AG04450 (cell line): Measurements from ENCODE around the gene YES1. TPM values are rescaled to one million over a fixed set of nuclear protein-coding genes. Genes with fewer than 3 reads are reported as not detected.

Source experiments
- CTCF ChIA-PET: fragments of 300-600, 350-600 bp; formaldehyde crosslinking; extraction: SDS; loops from one replicate; lab custom pipeline; 2022; ENCODE audit warnings: antibody characterized with exemption, inconsistent platforms; lab: Charles Lee
- POLR2A ChIA-PET: fragments of 350-600 bp; formaldehyde crosslinking; extraction: SDS; loops from one replicate; lab custom pipeline; 2021; ENCODE audit warnings: antibody characterized with exemption, inconsistent platforms; lab: Yijun Ruan, JAX
- DNase-seq: peaks from one replicate; pipeline ENCODE4 v3.0.0-alpha.2; 2011; ENCODE audit warnings: low read depth, low spot score
- H3K27ac ChIP-seq: one replicate; pipeline ENCODE4 v1.5.1; 2012; ENCODE audit warnings: low read depth, low read length, control low read depth
- H3K27me3 ChIP-seq: one replicate; pipeline ENCODE4 v1.6.0; 2012; ENCODE audit warnings: low read length; ENCODE audit not compliant: control insufficient read depth, insufficient read depth
- H3K4me3 ChIP-seq: 2 replicates; pipeline ENCODE4 v1.5.1; 2011; ENCODE audit warnings: mild to moderate bottlenecking, low read depth, low read length, control low read depth
- H3K9me3 ChIP-seq: 2 replicates; pipeline ENCODE4 v1.5.1; 2012; ENCODE audit warnings: low read length; ENCODE audit not compliant: control insufficient read depth, insufficient read depth
- CTCF ChIP-seq: IDR thresholded peaks from 2 replicates; pipeline ENCODE4 v1.5.1; 2011; ENCODE audit warnings: low read depth, low read length, control low read depth, inconsistent platforms
- polyA plus RNA-seq: library from polyadenylated mRNA; depleted of rRNA; stranded (reverse); fragments of >200 nt; gene quantifications from 2 replicates; pipeline ENCODE4 v1.2.3, GENCODE V29; 2011

Gene YES1
- polyA plus RNA-seq, 1 experiment = 23.3 TPM

DNA sequence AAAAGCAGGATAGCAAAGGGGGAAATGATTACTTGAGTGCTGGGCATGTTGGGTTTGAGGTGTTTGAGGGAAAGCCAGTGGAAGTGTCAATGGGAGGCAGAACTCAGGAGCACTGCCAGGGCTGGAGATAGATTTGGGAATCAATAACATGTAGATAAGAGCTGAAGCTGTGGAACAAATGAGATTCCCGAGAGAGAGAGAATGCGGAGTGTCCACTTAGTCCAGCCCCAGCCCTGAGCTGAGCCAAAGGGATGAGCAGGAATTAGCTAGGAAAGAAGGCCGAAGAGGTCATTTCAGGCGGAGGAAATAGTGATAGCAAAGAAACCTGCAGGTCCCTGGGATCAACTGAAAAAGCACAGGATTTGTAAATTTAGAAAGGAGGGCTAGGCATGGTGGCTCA is 21.2 kb upstream of the YES1 start:
- CTCF ChIA-PET = interaction anchor here (0.7 to 5.9 kb wide), 4 partner anchors 93 to 222 kb away, joined by 3 to 239 read pairs (median 22); no protein-coding TSS in a partner anchor
- no peak overlapping the region for H3K27ac ChIP-seq
- H3K4me3 ChIP-seq = no peak overlapping the region
- DNase-seq = no peak
- TF ChIP-seq CTCF = no peak
- H3K9me3 ChIP-seq = no peaks in the 10 kb centered on the region
- POLR2A ChIA-PET = no interaction called here
- peaks cover 3% of the 10 kb centered on the region for H3K27me3 ChIP-seq

DNA sequence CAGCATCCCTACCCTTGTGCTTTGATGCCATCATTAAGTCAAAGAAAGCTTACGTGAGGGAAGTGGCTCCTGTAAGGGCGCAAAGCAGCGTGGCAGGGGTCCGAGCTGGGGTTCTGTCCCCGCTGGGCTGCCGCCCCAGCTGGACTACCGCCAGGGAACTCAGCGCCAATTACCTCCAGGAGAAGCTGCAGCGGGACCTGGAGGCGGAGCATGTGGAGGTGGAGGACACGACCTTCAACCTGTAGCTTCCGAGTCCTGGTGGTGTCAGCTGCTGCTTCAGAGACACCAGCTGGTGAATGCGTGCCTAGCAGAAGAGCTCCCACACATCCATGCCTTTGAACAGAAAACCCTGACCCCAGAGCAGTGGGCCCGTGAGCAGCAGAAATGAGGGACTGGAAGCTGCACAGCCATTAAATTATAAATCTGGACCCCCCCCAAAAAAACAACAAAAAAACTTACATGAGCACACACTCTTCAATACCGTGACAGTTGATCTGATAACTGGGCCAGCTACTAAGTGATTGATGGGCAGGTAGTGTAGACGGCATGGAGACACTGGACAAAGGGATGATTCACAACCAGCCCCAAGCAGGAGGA is 20.1 kb upstream of the YES1 start:
- no peak for TF ChIP-seq CTCF
- H3K27me3 ChIP-seq = peaks cover 3% of the 10 kb centered on the region
- no peak overlapping the region for H3K27ac ChIP-seq
- DNase-seq = no peak
- no peak overlapping the region for H3K4me3 ChIP-seq
- ChIA-PET CTCF (interaction anchor here (0.7 to 5.9 kb wide), 14 partner anchors 9 to 213 kb away, joined by 3 to 239 read pairs (median 4); no protein-coding TSS in a partner anchor), POLR2A (no interaction called here)
- H3K9me3 ChIP-seq = no peaks in the 10 kb centered on the region

GRCh38 chr18:830315-830901 is 18.4 kb upstream of the YES1 start:
- Histone ChIP-seq H3K4me3 (no peak overlapping the region), H3K9me3 (no peaks in the 10 kb centered on the region), H3K27ac (no peak overlapping the region), H3K27me3 (peaks cover 3% of the 10 kb centered on the region)
- TF ChIP-seq CTCF = no peak
- ChIA-PET CTCF (interaction anchor here (0.6 to 5.9 kb wide), 65 partner anchors 10 to 1750 kb away, joined by 3 to 239 read pairs (median 5); partner anchors contain the start of genes ENOSF1, THOC1 and TYMS), POLR2A (interaction anchor here (0.5 to 1.1 kb wide), 3 partner anchors 9 to 129 kb away, joined by 3 read pairs; no protein-coding TSS in a partner anchor)
- no peak for DNase-seq

DNA sequence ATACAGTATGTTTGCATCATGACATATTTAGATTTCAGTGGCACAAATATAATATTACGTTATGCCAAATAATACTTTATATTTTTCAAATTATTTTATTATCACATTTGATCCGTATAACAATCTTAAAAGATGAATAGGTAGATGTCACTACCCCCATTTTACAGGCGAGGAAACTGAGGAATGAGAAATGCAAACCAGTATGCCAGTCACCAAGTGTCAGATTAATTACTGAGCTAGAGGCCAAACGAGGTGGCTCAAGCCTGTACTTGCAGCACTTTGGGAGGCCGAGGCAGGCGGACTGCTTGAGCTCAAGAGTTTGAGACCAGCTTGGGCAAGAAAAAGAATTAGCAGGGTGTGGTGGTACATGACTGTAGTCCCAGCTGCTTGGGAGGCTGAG is 17.4 kb upstream of the YES1 start:
- H3K9me3 ChIP-seq = no peaks in the 10 kb centered on the region
- no peak overlapping the region for H3K4me3 ChIP-seq
- H3K27ac ChIP-seq = no peak overlapping the region
- TF ChIP-seq CTCF = no peak
- DNase-seq = no peak
- peaks cover 3% of the 10 kb centered on the region for H3K27me3 ChIP-seq
- ChIA-PET POLR2A (interaction anchor here (0.5 kb wide), 1 partner anchor 37 kb away, joined by 4 read pairs; no protein-coding TSS in a partner anchor), CTCF (interaction anchor here (1.6 to 5.9 kb wide), 10 partner anchors 11 to 204 kb away, joined by 5 to 239 read pairs (median 14); partner anchors contain the start of gene ENOSF1)
